Upper lobe of left lung (tissue), 6 donors: ENCODE data around the gene LPCAT1. TPM values are rescaled to one million over a fixed set of nuclear protein-coding genes. Genes with fewer than 3 reads are reported as not detected.
A peak's percentile ranks its signal among the peaks of the same experiment; 100 is the strongest.
"Not testable (repeated sequence)": the region's sequence is repeated elsewhere in the genome, so short reads cannot be mapped to it uniquely, and the experiment has no call there.

Source experiments
- ATAC-seq, 2 donors: fragments of 200-7000 bp; cut with Tn5 transposase; one replicate each; pipeline ENCODE4 v1.9.1; 2022; ENCODE audit warnings: mild to moderate bottlenecking in 2 of 2, moderate library complexity in 2 of 2; ENCODE audit not compliant: low FRiP score in 2 of 2
- DNase-seq, 2 donors: peaks; one replicate each; pipeline ENCODE4 v3.0.0-alpha.2; 2019 to 2020
- H3K27ac ChIP-seq, 4 donors: fragments of 200-600 bp; sonication (generic); one replicate each; pipeline ENCODE4 v1.5.1; 2016 to 2019
- H3K27me3 ChIP-seq, 4 donors: fragments of 200-600 bp; sonication (generic); one replicate each; pipeline ENCODE4 v1.5.1; 2017 to 2019
- H3K36me3 ChIP-seq, 4 donors: fragments of 200-600 bp; sonication (generic); one replicate each; pipeline ENCODE4 v1.5.1; 2016 to 2019
- H3K4me1 ChIP-seq, 4 donors: fragments of 200-600 bp; sonication (generic); one replicate each; pipeline ENCODE4 v1.5.1; 2018 to 2019
- H3K4me3 ChIP-seq, 4 donors: fragments of 200-600 bp; sonication (generic); one replicate each; pipeline ENCODE4 v1.5.1; 2017 to 2019; ENCODE audit warnings: mild to moderate bottlenecking in 2 of 4, moderate library complexity in 1 of 4
- H3K9me3 ChIP-seq, 4 donors: fragments of 200-600 bp; sonication (generic); one replicate each; pipeline ENCODE4 v1.5.1; 2018 to 2019
- EP300 ChIP-seq, 4 donors: sonication (generic); formaldehyde crosslinking; IDR thresholded peaks; one replicate each; pipeline ENCODE4 v1.5.1; 2017; ENCODE audit warnings: antibody characterized with exemption in 4 of 4, control low read depth in 2 of 4
- POLR2A ChIP-seq, 4 donors: fragments of 450-650 bp; IDR thresholded peaks; one replicate each; pipeline ENCODE4 v1.5.1; 2016 to 2017; ENCODE audit warnings: antibody characterized with exemption in 4 of 4, mild to moderate bottlenecking in 2 of 4
- POLR2AphosphoS5 ChIP-seq, 2 donors: sonication (generic); formaldehyde crosslinking; IDR thresholded peaks; one replicate each; pipeline ENCODE4 v1.5.1; 2017; ENCODE audit warnings: antibody characterized with exemption in 2 of 2
- WGBS, 2 donors: methylation state at CpG; one replicate each; pipeline ENCODE4 v1.1.5; 2017 to 2018; 5-methylcytosine and 5-hydroxymethylcytosine counted together
- total RNA-seq, 6 donors: library from RNA; depleted of rRNA in 4 of 6; stranded (reverse); fragments of >200 nt in 4 of 6; gene quantifications; one replicate each; pipeline versions ENCODE4 v1.1.0 to v1.2.1, GENCODE V29; 2016 to 2021
- TF ChIP-seq, protein P1 (sequence below), 6 experiments: fragments of 450-650 bp in 4 of 6; fragments of 200-600 bp in 2 of 6; sonication (generic) in 2 of 6; IDR thresholded peaks; one replicate each; pipeline ENCODE4 v1.5.1; 2016 to 2019; ENCODE audit warnings: antibody characterized with exemption in 6 of 6
- donor health status: DM: no; HTN: no; CAD: no; lungs with moderate emphysema.
- donor health status: DM: no; HTN: yes; CAD: no; lungs with severe emphysema.

Gene LPCAT1
- total RNA-seq = 100 to 1,000 TPM; 403 to 922 (median 538) TPM

GRCh38 chr5:1523793-1524480 is at the start of gene LPCAT1:
TSS of gene LPCAT1 (minus strand) at chr5:1523960. CDS start at chr5:1523844, 116 bp downstream.
- DNase-seq = peak; percentile 81 to 97
- H3K27ac ChIP-seq = peak within 1 kb of the TSS; percentile 91 to 96 (median 93)
- WGBS, 2 donors = 3 to 27% methylated on average over 11 of the region's 85 CpGs

GRCh38 chr5:1571875-1572274 is 48.1 kb upstream of the LPCAT1 start:
- not testable (repeated sequence) for H3K27ac ChIP-seq, H3K27me3 ChIP-seq, H3K9me3 ChIP-seq, DNase-seq, H3K4me3 ChIP-seq, ATAC-seq
- peaks cover 7 to 17% (median 9%) of the 10 kb centered on the region in 4 donors for H3K4me1 ChIP-seq
- 92 to 94% methylated on average over 7 of the region's 7 CpGs for WGBS, 2 donors
- H3K36me3 ChIP-seq = peaks cover 0 to 15% (median 9%) of the 10 kb centered on the region in 4 donors

More at GRCh38 chr5:1523793-1524480, at the start of gene LPCAT1:
- H3K27me3 ChIP-seq = no peaks in the 10 kb centered on the region
- H3K9me3 ChIP-seq = no peaks in the 10 kb centered on the region
- H3K4me1 ChIP-seq = peaks cover 16 to 39% (median 23%) of the 10 kb centered on the region in 4 donors
- H3K36me3 ChIP-seq = peaks cover 0 to 23% (median 12%) of the 10 kb centered on the region in 4 donors
- TF ChIP-seq POLR2AphosphoS5 (IDR thresholded peaks at IDR 0.05) = peak; percentile 27 to 60
- TF ChIP-seq POLR2A (IDR thresholded peaks at IDR 0.05) = peak in 2 of 4 donors; percentile 43 to 63
- TF ChIP-seq, protein P1, sequence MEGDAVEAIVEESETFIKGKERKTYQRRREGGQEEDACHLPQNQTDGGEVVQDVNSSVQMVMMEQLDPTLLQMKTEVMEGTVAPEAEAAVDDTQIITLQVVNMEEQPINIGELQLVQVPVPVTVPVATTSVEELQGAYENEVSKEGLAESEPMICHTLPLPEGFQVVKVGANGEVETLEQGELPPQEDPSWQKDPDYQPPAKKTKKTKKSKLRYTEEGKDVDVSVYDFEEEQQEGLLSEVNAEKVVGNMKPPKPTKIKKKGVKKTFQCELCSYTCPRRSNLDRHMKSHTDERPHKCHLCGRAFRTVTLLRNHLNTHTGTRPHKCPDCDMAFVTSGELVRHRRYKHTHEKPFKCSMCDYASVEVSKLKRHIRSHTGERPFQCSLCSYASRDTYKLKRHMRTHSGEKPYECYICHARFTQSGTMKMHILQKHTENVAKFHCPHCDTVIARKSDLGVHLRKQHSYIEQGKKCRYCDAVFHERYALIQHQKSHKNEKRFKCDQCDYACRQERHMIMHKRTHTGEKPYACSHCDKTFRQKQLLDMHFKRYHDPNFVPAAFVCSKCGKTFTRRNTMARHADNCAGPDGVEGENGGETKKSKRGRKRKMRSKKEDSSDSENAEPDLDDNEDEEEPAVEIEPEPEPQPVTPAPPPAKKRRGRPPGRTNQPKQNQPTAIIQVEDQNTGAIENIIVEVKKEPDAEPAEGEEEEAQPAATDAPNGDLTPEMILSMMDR (IDR thresholded peaks at IDR 0.05) = peak; percentile 18 to 56 (median 52)
- peak in 1 of 4 donors; percentile 7 for TF ChIP-seq EP300 (IDR thresholded peaks at IDR 0.05)
- ATAC-seq = peak; percentile 74 to 95
- peak within 1 kb of the TSS; percentile 59 to 98 (median 88) for H3K4me3 ChIP-seq

DNA sequence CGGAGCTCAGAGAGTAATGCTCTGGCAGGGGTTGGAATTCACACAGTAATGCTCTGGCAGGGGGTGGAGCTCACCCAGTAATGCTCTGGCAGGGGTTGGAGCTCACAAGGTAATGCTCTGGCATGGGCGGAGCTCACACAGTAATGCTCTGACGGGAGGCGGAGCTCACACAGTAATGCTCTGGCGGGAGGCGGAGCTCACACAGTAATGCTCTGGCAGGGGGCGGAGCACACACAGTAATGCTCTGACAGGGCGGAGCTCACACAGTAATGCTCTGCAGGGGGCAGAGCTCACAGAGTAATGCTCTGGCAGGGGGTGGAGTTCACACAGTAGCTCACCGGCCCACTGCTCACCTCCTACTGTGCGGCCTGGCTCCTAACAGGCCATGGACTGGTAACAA is 47.2 kb upstream of the LPCAT1 start:
- no peaks in the 10 kb centered on the region for H3K27me3 ChIP-seq
- whole genome bisulfite sequencing, 2 donors = 91 to 97% methylated on average over 10 of the region's 10 CpGs
- H3K9me3 ChIP-seq = peaks cover 0 to 4% (median 0%) of the 10 kb centered on the region in 4 donors
- no peak overlapping the region for H3K27ac ChIP-seq
- TF ChIP-seq EP300 (IDR thresholded peaks at IDR 0.05) = no peak
- TF ChIP-seq, protein P1 (IDR thresholded peaks at IDR 0.05) = no peak
- no peak for TF ChIP-seq POLR2A (IDR thresholded peaks at IDR 0.05)
- TF ChIP-seq POLR2AphosphoS5 (IDR thresholded peaks at IDR 0.05) = no peak
- no peak overlapping the region for H3K4me3 ChIP-seq
- H3K36me3 ChIP-seq = peaks cover 0 to 15% (median 9%) of the 10 kb centered on the region in 4 donors
- peaks cover 7 to 17% (median 9%) of the 10 kb centered on the region in 4 donors for H3K4me1 ChIP-seq
- DNase-seq (no peak), ATAC-seq (no peak)

GRCh38 chr5:1568201-1568979 is 44.6 kb upstream of the LPCAT1 start:
- DNase-seq = no peak
- 37 to 45% methylated on average over 12 of the region's 12 CpGs for WGBS, 2 donors
- ATAC-seq = peak; percentile 41 to 81
- TF ChIP-seq POLR2A (IDR thresholded peaks at IDR 0.05) = no peak
- TF ChIP-seq, protein P1 (IDR thresholded peaks at IDR 0.05) = no peak
- peak in 2 of 4 donors; percentile 17 to 54 for TF ChIP-seq EP300 (IDR thresholded peaks at IDR 0.05)
- peak in 1 of 2 donors; percentile 56 for TF ChIP-seq POLR2AphosphoS5 (IDR thresholded peaks at IDR 0.05)
- Histone ChIP-seq H3K4me1 (peaks cover 14 to 41% (median 24%) of the 10 kb centered on the region in 4 donors), H3K9me3 (peaks cover 0 to 4% (median 0%) of the 10 kb centered on the region in 4 donors), H3K36me3 (peaks cover 0 to 7% (median 2%) of the 10 kb centered on the region in 4 donors), H3K27ac (peak overlapping the region; percentile 53 to 60 (median 56)), H3K27me3 (no peaks in the 10 kb centered on the region), H3K4me3 (no peak overlapping the region)

DNA sequence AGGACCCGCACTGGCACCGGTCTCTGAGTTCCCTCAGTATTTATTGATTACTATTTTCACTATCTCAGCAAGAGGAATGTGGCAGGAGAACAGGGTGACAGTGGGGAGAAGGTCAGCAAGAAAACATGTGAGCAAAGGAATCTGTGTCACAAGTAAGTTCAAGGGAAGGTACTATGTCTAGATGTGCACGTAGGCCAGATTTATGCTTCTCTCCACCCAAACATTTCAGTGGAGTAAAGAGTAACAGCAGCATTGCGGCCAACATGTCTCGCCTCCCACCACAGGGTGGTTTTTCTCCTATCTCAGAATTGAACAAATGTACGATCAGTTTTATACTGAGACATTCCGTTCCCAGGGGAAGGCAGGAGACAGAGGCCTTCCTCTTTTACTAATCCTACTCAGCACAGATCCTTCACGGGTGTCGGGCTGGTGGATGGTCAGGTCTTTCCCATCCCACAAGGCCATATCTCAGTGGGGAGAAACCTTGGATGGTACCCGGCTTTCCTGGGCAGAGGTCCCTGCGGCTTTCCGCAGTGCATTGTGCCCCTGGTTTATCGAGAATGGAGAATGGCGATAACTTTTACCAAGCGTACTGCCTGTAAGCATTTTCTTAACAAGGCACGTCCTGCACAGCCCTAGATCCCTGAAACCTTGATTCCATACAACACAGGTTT is 43.9 kb upstream of the LPCAT1 start:
- not testable (repeated sequence) for H3K27me3 ChIP-seq, H3K36me3 ChIP-seq, H3K9me3 ChIP-seq, DNase-seq, H3K4me3 ChIP-seq, ATAC-seq
- peaks cover 14 to 43% (median 26%) of the 10 kb centered on the region in 4 donors for H3K4me1 ChIP-seq
- 88 to 89% methylated on average over 16 of the region's 16 CpGs for WGBS, 2 donors
- H3K27ac ChIP-seq = peak overlapping the region in 3 of 4 donors; percentile 53 to 60 (median 56)
